Brain microvascular endothelial cell (primary cell): ENCODE data around the gene RNF135.

Source experiments
- DNase-seq: peaks from one replicate; pipeline ENCODE4 v3.0.0-alpha.2; 2020
- H3K27ac ChIP-seq: fragments of 250-450 bp; sonication (Bioruptor Pico); 2 replicates; pipeline ENCODE4 v1.5.1; 2020; ENCODE audit warnings: mild to moderate bottlenecking, moderate library complexity
- H3K27me3 ChIP-seq: fragments of 250-450 bp; sonication (Bioruptor Pico); replicated peaks from 2 replicates; pipeline ENCODE4 v1.5.1; 2020; ENCODE audit warnings: mild to moderate bottlenecking
- H3K36me3 ChIP-seq: fragments of 250-450 bp; sonication (Bioruptor Pico); replicated peaks from 2 replicates; pipeline ENCODE4 v1.5.1; 2020; ENCODE audit warnings: mild to moderate bottlenecking
- H3K4me3 ChIP-seq: 2 replicates; pipeline ENCODE4 v1.5.1; 2011; ENCODE audit warnings: low read depth, mild to moderate bottlenecking, control low read depth, low read length, moderate library complexity
- CTCF ChIP-seq: IDR thresholded peaks from 2 replicates; pipeline ENCODE4 v1.5.1; 2011; ENCODE audit warnings: low read depth, mild to moderate bottlenecking, moderate library complexity, low read length, control low read depth, inconsistent platforms; ENCODE audit errors: missing control alignments
- in situ Hi-C: cut with HindIII; loops from 2 replicates; pipeline ENCODE4 v1.10.0; 2017; ENCODE audit warnings: low sequenced_read_pairs, low pct_ligation_motif_present

Gene RNF135

GRCh38 chr17:30995347-30995746 lies 24.5 kb downstream of the RNF135 start:
- no peaks in the 10 kb centered on the region for H3K27me3 ChIP-seq
- no peak overlapping the region for H3K4me3 ChIP-seq
- peaks cover 15% of the 10 kb centered on the region for H3K36me3 ChIP-seq
- H3K27ac ChIP-seq, result no peak overlapping the region
- no peak for DNase-seq
- TF ChIP-seq CTCF, result no peak
- in situ Hi-C loops, result no loop called here

DNA sequence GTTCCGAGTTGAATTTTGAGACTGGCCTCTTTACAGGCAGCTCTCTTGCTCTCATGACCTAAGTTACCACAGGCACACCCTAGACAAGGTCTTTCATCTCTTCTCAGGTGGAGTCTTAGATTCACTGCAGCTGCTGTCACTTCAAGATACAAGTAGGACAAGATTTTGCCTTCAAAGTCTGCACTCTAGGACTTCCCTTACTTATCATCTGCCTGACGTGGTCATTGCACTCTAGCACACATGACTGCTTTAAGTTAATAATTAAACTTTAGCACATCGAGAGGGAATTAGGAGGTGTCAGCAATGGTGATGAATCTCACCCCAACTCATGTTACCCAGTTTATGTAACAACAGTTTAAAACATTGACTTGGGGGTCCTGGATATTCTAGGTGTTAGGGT lies 25.6 kb downstream of the RNF135 start:
- H3K4me3 ChIP-seq, result no peak overlapping the region
- no peak overlapping the region for H3K27ac ChIP-seq
- no peaks in the 10 kb centered on the region for H3K27me3 ChIP-seq
- H3K36me3 ChIP-seq, result peaks cover 15% of the 10 kb centered on the region
- in situ Hi-C loops, result no loop called here
- no peak for DNase-seq
- TF ChIP-seq CTCF, result no peak

- in situ Hi-C loops, result no loop called here
- TF ChIP-seq CTCF, result no peak
- peaks cover 15% of the 10 kb centered on the region for H3K36me3 ChIP-seq
- no peaks in the 10 kb centered on the region for H3K27me3 ChIP-seq
- H3K4me3 ChIP-seq, result no peak overlapping the region
- DNase-seq, result no peak
- H3K27ac ChIP-seq, result no peak overlapping the region
Measured at GRCh38 chr17:30997270-30997669, 26.4 kb downstream of the RNF135 start.

DNA sequence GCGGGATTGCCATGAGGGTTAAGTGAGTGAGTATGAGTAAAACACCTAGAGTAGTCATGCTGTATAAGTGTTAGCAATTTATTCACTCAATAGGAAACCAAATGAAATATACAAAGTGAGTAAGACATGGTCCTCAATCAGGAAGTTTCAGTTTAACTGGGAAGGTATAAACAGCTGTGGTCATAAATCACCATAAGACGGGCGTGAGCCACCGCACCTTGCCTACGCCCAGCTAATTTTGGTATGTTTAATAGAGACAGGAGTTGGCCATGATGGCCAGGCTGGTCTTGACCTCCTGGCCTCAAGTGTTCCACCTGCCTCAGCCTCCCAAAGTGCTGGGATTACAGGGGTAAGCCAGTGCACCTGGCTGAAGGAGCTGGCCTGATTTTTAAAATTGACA lies 27.0 kb downstream of the RNF135 start:
- Histone ChIP-seq H3K27me3 (no peaks in the 10 kb centered on the region), H3K36me3 (peaks cover 15% of the 10 kb centered on the region), H3K4me3 (no peak overlapping the region), H3K27ac (no peak overlapping the region)
- no peak for DNase-seq
- no peak for TF ChIP-seq CTCF
- in situ Hi-C loops, result no loop called here

GRCh38 chr17:31002047-31002446 lies 31.2 kb downstream of the RNF135 start:
- H3K27me3 ChIP-seq, result no peaks in the 10 kb centered on the region
- H3K4me3 ChIP-seq, result no peak overlapping the region
- H3K27ac ChIP-seq, result no peak overlapping the region
- no peak for DNase-seq
- TF ChIP-seq CTCF, result no peak
- peaks cover 15% of the 10 kb centered on the region for H3K36me3 ChIP-seq
- in situ Hi-C loops, result no loop called here

DNA sequence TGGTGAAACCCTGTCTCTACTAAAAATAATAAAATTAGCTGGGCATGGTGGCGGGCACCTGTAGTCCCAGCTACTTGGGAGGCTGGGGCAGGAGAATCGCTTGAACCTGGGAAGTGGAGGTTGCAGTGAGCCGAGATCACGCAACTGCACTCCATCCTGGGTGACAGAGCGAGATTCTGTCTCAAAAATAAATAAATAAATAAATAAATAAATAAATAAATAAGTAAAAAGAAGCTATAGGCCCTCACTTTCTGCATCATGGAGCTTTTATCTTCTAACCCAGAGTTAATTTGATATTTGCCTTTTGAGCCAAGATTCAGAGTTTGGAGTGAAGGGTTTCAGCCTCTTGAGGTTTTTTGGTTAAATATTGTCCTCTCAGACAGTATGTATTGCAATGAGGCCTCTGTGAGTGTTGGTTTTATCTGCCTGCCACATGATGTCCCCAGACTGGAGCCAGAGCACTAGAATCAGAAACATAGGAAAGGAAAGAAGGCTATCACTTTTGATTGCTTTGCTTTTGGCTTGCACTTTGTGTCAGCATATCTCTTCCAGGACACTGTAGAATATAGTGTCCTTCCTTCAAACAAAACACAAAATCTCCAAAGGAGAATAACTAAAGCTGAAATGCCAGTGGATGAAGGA lies 32.5 kb downstream of the RNF135 start:
- Histone ChIP-seq H3K4me3 (no peak overlapping the region), H3K27ac (no peak overlapping the region), H3K27me3 (no peaks in the 10 kb centered on the region), H3K36me3 (peaks cover 8% of the 10 kb centered on the region)
- in situ Hi-C loops, result no loop called here
- DNase-seq, result no peak
- TF ChIP-seq CTCF, result no peak
